B cell (primary cell): ENCODE results near the gene LYRM1. TPM values are rescaled to one million over a fixed set of nuclear protein-coding genes. Genes with fewer than 3 reads are reported as not detected.

Experiments used
- ATAC-seq: fragments of 200-7000 bp; cut with Tn5 transposase; one replicate; pipeline ENCODE4 v1.10.0; 2021; ENCODE audit warnings: low read depth, mild to moderate bottlenecking, moderate number of reproducible peaks, moderate library complexity
- CTCF ChIA-PET: fragments of 350-600 bp; sonication (Branson Sonifier 250); formaldehyde crosslinking; loops from one replicate; lab custom pipeline; 2021; ENCODE audit warnings: antibody characterized with exemption, inconsistent platforms; lab: Charles Lee
- POLR2A ChIA-PET: fragments of 350-600 bp; sonication (Branson Sonifier 250); formaldehyde crosslinking; loops from one replicate; lab custom pipeline; 2021; ENCODE audit warnings: antibody characterized with exemption; lab: Charles Lee
- DNase-seq: peaks from one replicate; pipeline ENCODE4 v3.0.0; 2013
- H2AFZ ChIP-seq: 2 replicates; pipeline ENCODE4 v1.6.1; 2012; ENCODE audit warnings: mild to moderate bottlenecking, low read depth, low read length; ENCODE audit not compliant: insufficient read depth, poor library complexity, severe bottlenecking
- H3K27ac ChIP-seq, 2 donors: 1 replicate in 1 of 2; 2 replicates in 1 of 2; pipeline ENCODE4 v1.5.1; 2012 to 2013; ENCODE audit warnings: low read length in 2 of 2, mild to moderate bottlenecking in 2 of 2, moderate library complexity in 1 of 2
- H3K27me3 ChIP-seq, 4 experiments: fragments of 200-600 bp in 1 of 4; sonication (generic) in 1 of 4; replicated peaks in 1 of 4; 1 replicate in 2 of 4; 2 replicates in 2 of 4; pipeline versions ENCODE4 v1.6.1 to v1.7.0; 2013 to 2016; ENCODE audit warnings: low read length in 3 of 4, mild to moderate bottlenecking in 2 of 4, mixed read lengths in 1 of 4, moderate library complexity in 1 of 4; ENCODE audit not compliant: insufficient read depth in 4 of 4, control insufficient read depth in 3 of 4; ENCODE audit errors: control extremely low read depth in 1 of 4
- H3K36me3 ChIP-seq, 2 experiments: replicated peaks in 1 of 2; 1 replicate in 1 of 2; 2 replicates in 1 of 2; pipeline versions ENCODE4 v1.6.1 to v1.7.1; 2013; ENCODE audit warnings: low read length in 1 of 2; ENCODE audit not compliant: insufficient read depth in 2 of 2, control insufficient read depth in 1 of 2; ENCODE audit errors: control extremely low read depth in 1 of 2, extremely low read depth in 1 of 2
- H3K4me1 ChIP-seq, 2 donors: fragments of 200-600 bp in 1 of 2; sonication (generic) in 1 of 2; 1 replicate in 1 of 2; 2 replicates in 1 of 2; pipeline versions ENCODE4 v1.5.1 to v1.6.1; 2013 to 2017; ENCODE audit warnings: low read length in 2 of 2; ENCODE audit not compliant: control insufficient read depth in 2 of 2, insufficient read depth in 2 of 2
- H3K4me2 ChIP-seq: replicated peaks from 2 replicates; pipeline ENCODE3; 2012; ENCODE audit warnings: mild to moderate bottlenecking, low read depth, low read length; ENCODE audit not compliant: poor library complexity, severe bottlenecking
- H3K4me3 ChIP-seq, 5 experiments: fragments of 200-600 bp in 1 of 5; sonication (generic) in 1 of 5; 1 replicate in 3 of 5; 2 replicates in 2 of 5; pipeline versions ENCODE4 v1.5.1 to v1.7.0; 2011 to 2016; ENCODE audit warnings: low read length in 4 of 5, mild to moderate bottlenecking in 4 of 5, low read depth in 2 of 5, control low read depth in 1 of 5, moderate library complexity in 1 of 5; ENCODE audit not compliant: insufficient read depth in 1 of 5; ENCODE audit errors: control extremely low read depth in 1 of 5, extremely low read depth in 1 of 5
- H3K79me2 ChIP-seq: fragments of 200-600 bp; sonication (generic); one replicate; pipeline ENCODE4 v1.6.0; 2016; ENCODE audit warnings: low read length; ENCODE audit not compliant: control insufficient read depth, insufficient read depth
- H3K9ac ChIP-seq: fragments of 200-600 bp; sonication (generic); 2 replicates; pipeline ENCODE4 v1.6.1; 2017; ENCODE audit warnings: mild to moderate bottlenecking, low read length, moderate library complexity
- H3K9me3 ChIP-seq, 3 donors: one replicate each; pipeline versions ENCODE4 v1.6.1 to v1.7.1; 2013; ENCODE audit warnings: low read length in 2 of 3; ENCODE audit not compliant: control insufficient read depth in 2 of 3, insufficient read depth in 1 of 3; ENCODE audit errors: control extremely low read depth in 1 of 3
- H4K20me1 ChIP-seq: 2 replicates; pipeline ENCODE4 v1.6.0; 2012; ENCODE audit warnings: mild to moderate bottlenecking, low read length; ENCODE audit not compliant: insufficient read depth, control insufficient read depth, poor library complexity, severe bottlenecking
- H3K27ac Mint-ChIP-seq: one replicate; pipeline ENCODE4 v1.8.0; 2021; ENCODE audit warnings: mixed read lengths
- H3K27me3 Mint-ChIP-seq: one replicate; pipeline ENCODE4 v1.8.0; 2021; ENCODE audit warnings: mixed read lengths
- H3K4me1 Mint-ChIP-seq: one replicate; pipeline ENCODE4 v1.8.0; 2021; ENCODE audit warnings: mixed read lengths
- H3K4me3 Mint-ChIP-seq: one replicate; pipeline ENCODE4 v1.8.0; 2021; ENCODE audit warnings: mixed read lengths
- H3K9me3 Mint-ChIP-seq: one replicate; pipeline ENCODE4 v1.8.0; 2022; ENCODE audit warnings: mixed read lengths; ENCODE audit not compliant: insufficient read depth
- EZH2 ChIP-seq: IDR thresholded peaks from 2 replicates; pipeline ENCODE4 v1.6.1; 2012; ENCODE audit warnings: borderline replicate concordance, low read depth, mild to moderate bottlenecking, moderate library complexity, low read length; ENCODE audit not compliant: insufficient read depth, poor library complexity, severe bottlenecking
- WGBS: methylation state at CpG from one replicate; pipeline ENCODE4 v1.1.5; 2013; ENCODE audit warnings: missing lambda C conversion rate; ENCODE audit not compliant: insufficient coverage; 5-methylcytosine and 5-hydroxymethylcytosine counted together
- intact Hi-C: fragments of 100-400 bp; cut with micrococcal nuclease; formaldehyde crosslinking; loops from one replicate; pipeline ENCODE4 v1.10.0; 2022
- polyA plus RNA-seq: library from polyadenylated mRNA; depleted of rRNA; stranded (reverse); fragments of >200 nt; gene quantifications from 2 replicates; pipeline ENCODE4 v1.2.3, GENCODE V29; 2012
- total RNA-seq, 2 donors: library from RNA; stranded (reverse); fragments of 120-200 nt in 1 of 2; gene quantifications; 1 replicate in 1 of 2; 2 replicates in 1 of 2; pipeline versions ENCODE4 v1.2.3 to v1.2.4, GENCODE V29; 2013 to 2022
- TF ChIP-seq, protein P1 (sequence below): fragments of 200-600 bp; IDR thresholded peaks from one replicate; pipeline ENCODE4 v1.8.0; 2022; ENCODE audit warnings: antibody characterized with exemption, mild to moderate bottlenecking

The LYRM1 gene
- total and polyA plus RNA-seq, 2 donors (not counting 1 experiment from before 2014, with no cell fraction given), result 20.0 to 21.8 TPM

DNA sequence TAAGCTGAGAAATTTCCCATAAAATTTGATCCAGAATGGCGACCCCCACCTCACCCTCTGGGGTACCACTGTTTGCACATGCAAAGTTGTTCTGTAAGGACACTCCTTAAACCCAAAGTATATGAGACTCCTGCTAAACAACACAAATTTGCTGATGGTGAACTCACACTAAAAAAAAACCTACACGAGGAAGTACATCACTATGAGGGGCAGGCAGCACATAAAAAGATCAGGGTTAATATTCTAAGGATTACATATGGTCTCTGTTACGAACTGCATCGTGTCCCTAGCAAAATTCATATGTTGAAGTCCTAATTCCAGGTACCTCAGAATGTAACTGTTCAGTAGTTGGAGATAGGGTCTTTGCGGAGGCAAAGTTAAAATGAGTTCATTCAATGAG, 60.3 kb downstream of the LYRM1 start:
- POLR2A ChIA-PET, result no interaction called here

DNA sequence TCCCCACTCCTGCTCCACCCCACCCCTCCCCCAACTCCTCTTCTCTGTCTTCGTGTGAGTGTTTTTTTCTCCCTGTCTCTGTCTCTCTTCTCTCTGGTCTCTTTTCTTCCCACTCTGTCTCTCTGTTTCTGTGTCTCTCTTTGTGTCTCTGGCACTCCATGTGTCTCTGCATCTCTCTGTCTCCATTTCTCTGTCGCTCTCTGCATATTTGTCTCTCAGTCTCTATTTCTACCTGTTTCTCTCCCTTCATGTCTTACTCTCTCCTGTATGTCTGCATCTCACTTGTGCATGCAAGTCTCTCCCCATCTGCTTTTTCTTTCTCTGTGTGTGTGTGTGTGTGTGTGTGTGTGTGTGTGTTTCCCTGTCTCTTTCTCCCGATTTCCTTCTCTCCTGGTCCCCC, 68.2 kb downstream of the LYRM1 start:
- no peak overlapping the region for H3K27ac ChIP-seq
- Mint-ChIP-seq H3K27ac (no peak overlapping the region), H3K4me1 (no peaks in the 10 kb centered on the region), H3K9me3 (no peaks in the 10 kb centered on the region), H3K27me3 (peaks cover 9% of the 10 kb centered on the region), H3K4me3 (no peak overlapping the region)
- H3K9ac ChIP-seq, result no peak overlapping the region
- no peaks in the 10 kb centered on the region for H3K9me3 ChIP-seq
- no peak overlapping the region for H2AFZ ChIP-seq
- H4K20me1 ChIP-seq, result no peaks in the 10 kb centered on the region
- no peak overlapping the region for H3K4me2 ChIP-seq
- no peaks in the 10 kb centered on the region for H3K79me2 ChIP-seq
- no peak overlapping the region for H3K4me3 ChIP-seq
- WGBS, result 100% methylated on average over 1 of the region's 3 CpGs
- ATAC-seq (no peak), DNase-seq (no peak)
- ChIA-PET CTCF (no interaction called here), POLR2A (no interaction called here)
- TF ChIP-seq, protein P1, sequence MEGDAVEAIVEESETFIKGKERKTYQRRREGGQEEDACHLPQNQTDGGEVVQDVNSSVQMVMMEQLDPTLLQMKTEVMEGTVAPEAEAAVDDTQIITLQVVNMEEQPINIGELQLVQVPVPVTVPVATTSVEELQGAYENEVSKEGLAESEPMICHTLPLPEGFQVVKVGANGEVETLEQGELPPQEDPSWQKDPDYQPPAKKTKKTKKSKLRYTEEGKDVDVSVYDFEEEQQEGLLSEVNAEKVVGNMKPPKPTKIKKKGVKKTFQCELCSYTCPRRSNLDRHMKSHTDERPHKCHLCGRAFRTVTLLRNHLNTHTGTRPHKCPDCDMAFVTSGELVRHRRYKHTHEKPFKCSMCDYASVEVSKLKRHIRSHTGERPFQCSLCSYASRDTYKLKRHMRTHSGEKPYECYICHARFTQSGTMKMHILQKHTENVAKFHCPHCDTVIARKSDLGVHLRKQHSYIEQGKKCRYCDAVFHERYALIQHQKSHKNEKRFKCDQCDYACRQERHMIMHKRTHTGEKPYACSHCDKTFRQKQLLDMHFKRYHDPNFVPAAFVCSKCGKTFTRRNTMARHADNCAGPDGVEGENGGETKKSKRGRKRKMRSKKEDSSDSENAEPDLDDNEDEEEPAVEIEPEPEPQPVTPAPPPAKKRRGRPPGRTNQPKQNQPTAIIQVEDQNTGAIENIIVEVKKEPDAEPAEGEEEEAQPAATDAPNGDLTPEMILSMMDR, result no peak
- TF ChIP-seq EZH2, result no peak
- no peaks in the 10 kb centered on the region for H3K27me3 ChIP-seq
- intact Hi-C loops, result no loop called here
- H3K36me3 ChIP-seq, result no peaks in the 10 kb centered on the region
- H3K4me1 ChIP-seq, result no peaks in the 10 kb centered on the region

More for the DNA sequence above, 60.3 kb downstream of the LYRM1 start:
- Histone ChIP-seq H4K20me1 (no peaks in the 10 kb centered on the region), H3K79me2 (no peaks in the 10 kb centered on the region), H3K4me2 (no peak overlapping the region), H3K9ac (no peak overlapping the region), H3K36me3 (no peaks in the 10 kb centered on the region), H2AFZ (no peak overlapping the region), H3K27ac (no peak overlapping the region), H3K27me3 (no peaks in the 10 kb centered on the region), H3K4me3 (no peak overlapping the region), H3K4me1 (no peaks in the 10 kb centered on the region), H3K9me3 (no peaks in the 10 kb centered on the region)
- H3K4me1 Mint-ChIP-seq, result no peaks in the 10 kb centered on the region
- CTCF ChIA-PET, result no interaction called here
- H3K27me3 Mint-ChIP-seq, result peaks cover 3% of the 10 kb centered on the region
- no peak overlapping the region for H3K27ac Mint-ChIP-seq
- no peak for DNase-seq
- no peak overlapping the region for H3K4me3 Mint-ChIP-seq
- TF ChIP-seq EZH2, result no peak
- TF ChIP-seq, protein P1, result no peak
- H3K9me3 Mint-ChIP-seq, result no peaks in the 10 kb centered on the region
- 100% methylated on average over 1 of the region's 5 CpGs for WGBS
- intact Hi-C loops, result no loop called here
- ATAC-seq, result no peak
